Astrocyte of the cerebellum (primary cell): ENCODE results near the gene RNASE8.
A peak's percentile ranks its signal among the peaks of the same experiment; 100 is the strongest.

Experiments used
- DNase-seq: peaks from one replicate; pipeline ENCODE4 v3.0.0-alpha.2; 2011; ENCODE audit warnings: low read depth
- H3K4me3 ChIP-seq: 2 replicates; pipeline ENCODE4 v1.5.1; 2011; ENCODE audit warnings: mild to moderate bottlenecking, low read depth, low read length, moderate library complexity
- CTCF ChIP-seq: IDR thresholded peaks from 2 replicates; pipeline ENCODE4 v1.5.1; 2012; ENCODE audit warnings: low read length, low read depth, moderate library complexity, mild to moderate bottlenecking; ENCODE audit errors: missing control alignments
- in situ Hi-C: cut with HindIII; loops from 2 replicates; pipeline ENCODE4 v1.10.0; 2017; ENCODE audit warnings: low sequenced_read_pairs

The RNASE8 gene

GRCh38 chr14:21023174-21023573, 34.4 kb upstream of the RNASE8 start:
- no peak overlapping the region for H3K4me3 ChIP-seq
- in situ Hi-C loops, result no loop called here
- DNase-seq, result no peak
- no peak for TF ChIP-seq CTCF

- in situ Hi-C loops, result no loop called here
- no peak for DNase-seq
- TF ChIP-seq CTCF, result no peak
- H3K4me3 ChIP-seq, result peak overlapping the region; percentile 42
These were observed 33.6 kb upstream of the RNASE8 start for GRCh38 chr14:21023817-21024584.

GRCh38 chr14:21024585-21025370, 32.8 kb upstream of the RNASE8 start, which contains the start of gene NDRG2:
Gene NDRG2, minus strand, starts transcription at chr14:21025061. Its CDS starts 1,746 bp downstream, at chr14:21023315.
- no peak for DNase-seq
- H3K4me3 ChIP-seq, result peak within 1 kb of the TSS; percentile 42
- no peak for TF ChIP-seq CTCF
- in situ Hi-C loops, result no loop called here

GRCh38 chr14:21025371-21026273, 32.0 kb upstream of the RNASE8 start:
- in situ Hi-C loops, result no loop called here
- no peak for TF ChIP-seq CTCF
- no peak for DNase-seq
- peak overlapping the region; percentile 42 for H3K4me3 ChIP-seq

- TF ChIP-seq CTCF, result no peak
- no peak overlapping the region for H3K4me3 ChIP-seq
- in situ Hi-C loops, result no loop called here
- DNase-seq, result no peak
These were observed 31.2 kb upstream of the RNASE8 start for GRCh38 chr14:21026274-21026987.

GRCh38 chr14:21026988-21027315, 30.7 kb upstream of the RNASE8 start:
- in situ Hi-C loops, result no loop called here
- no peak for DNase-seq
- no peak for TF ChIP-seq CTCF
- no peak overlapping the region for H3K4me3 ChIP-seq
